IMR-90 (cell line): ENCODE results near the gene MRPS26. TPM values are rescaled to one million over a fixed set of nuclear protein-coding genes. Genes with fewer than 3 reads are reported as not detected.
"Not testable (repeated sequence)": the region's sequence is repeated elsewhere in the genome, so short reads cannot be mapped to it uniquely, and the experiment has no call there.

Source experiments
- ATAC-seq: fragments of 200-7000 bp; cut with Tn5 transposase; 2 replicates; pipeline ENCODE4 v1.9.1; 2020; ENCODE audit warnings: low read depth, mild to moderate bottlenecking, moderate library complexity
- BruUV-seq: library from RNA; stranded (reverse); fragments of 400-500 nt; replicated peaks from 2 replicates; lab custom pipeline; 2021; lab: Mats Ljungman, UMichigan
- CTCF ChIA-PET: fragments of 300-600 bp; formaldehyde crosslinking; extraction: SDS; loops from one replicate; lab custom pipeline; 2021; ENCODE audit warnings: antibody characterized with exemption; lab: Yijun Ruan, JAX
- POLR2A ChIA-PET: fragments of 300-600 bp; sonication (Branson Sonifier 250); formaldehyde crosslinking; loops from one replicate; lab custom pipeline; 2022; ENCODE audit warnings: antibody characterized with exemption; ENCODE audit not compliant: unreplicated experiment; lab: Charles Lee
- DNase-seq: peaks from one replicate; pipeline ENCODE4 v3.0.0; 2013
- H2AFZ ChIP-seq: replicated peaks from 2 replicates; pipeline ENCODE3; 2013; ENCODE audit warnings: low read length, mild to moderate bottlenecking; ENCODE audit not compliant: poor library complexity
- H2AK5ac ChIP-seq: 2 replicates; pipeline ENCODE4 v1.6.1; 2013; ENCODE audit warnings: low read depth, low read length, inconsistent platforms
- H2AK9ac ChIP-seq: replicated peaks from 2 replicates; pipeline ENCODE3; 2013; ENCODE audit warnings: mild to moderate bottlenecking, low read depth, low read length, moderate library complexity; ENCODE audit not compliant: poor library complexity
- H2BK120ac ChIP-seq: 2 replicates; pipeline ENCODE4 v1.6.1; 2013; ENCODE audit warnings: low read depth, low read length, inconsistent platforms
- H2BK15ac ChIP-seq: 3 replicates; pipeline ENCODE4 v1.6.1; 2013; ENCODE audit warnings: low read depth, low read length, inconsistent platforms
- H2BK20ac ChIP-seq: 2 replicates; pipeline ENCODE4 v1.6.1; 2013; ENCODE audit warnings: low read depth, mild to moderate bottlenecking, inconsistent platforms, low read length, moderate library complexity
- H2BK5ac ChIP-seq: 2 replicates; pipeline ENCODE4 v1.6.1; 2013; ENCODE audit warnings: mild to moderate bottlenecking, low read depth, low read length, inconsistent platforms; ENCODE audit not compliant: poor library complexity, severe bottlenecking
- H3K14ac ChIP-seq: replicated peaks from 2 replicates; pipeline ENCODE4 v1.6.1; 2013; ENCODE audit warnings: low read depth, low read length, inconsistent platforms
- H3K18ac ChIP-seq: 2 replicates; pipeline ENCODE4 v1.6.1; 2013; ENCODE audit warnings: low read depth, low read length, control low read depth
- H3K23ac ChIP-seq: 2 replicates; pipeline ENCODE4 v1.6.1; 2013; ENCODE audit warnings: low read depth, low read length, inconsistent platforms
- H3K27ac ChIP-seq: 2 replicates; pipeline ENCODE4 v1.5.1; 2013; ENCODE audit warnings: mild to moderate bottlenecking, control low read depth, low read length; ENCODE audit not compliant: insufficient read depth
- H3K27me3 ChIP-seq: 2 replicates; pipeline ENCODE4 v1.6.1; 2013; ENCODE audit warnings: low read length; ENCODE audit not compliant: control insufficient read depth, insufficient read depth
- H3K36me3 ChIP-seq: 2 replicates; pipeline ENCODE4 v1.6.1; 2013; ENCODE audit warnings: low read length, mixed read lengths; ENCODE audit not compliant: control insufficient read depth, insufficient read depth
- H3K4ac ChIP-seq: 2 replicates; pipeline ENCODE4 v1.6.1; 2013; ENCODE audit warnings: low read depth, low read length, inconsistent platforms
- H3K4me1 ChIP-seq: 2 replicates; pipeline ENCODE4 v1.6.1; 2013; ENCODE audit warnings: low read length, mixed read lengths; ENCODE audit not compliant: control insufficient read depth, insufficient read depth
- H3K4me2 ChIP-seq: 2 replicates; pipeline ENCODE4 v1.6.1; 2013; ENCODE audit warnings: low read depth, mild to moderate bottlenecking, control low read depth, low read length, moderate library complexity
- H3K4me3 ChIP-seq: 2 replicates; pipeline ENCODE4 v1.5.1; 2013; ENCODE audit warnings: low read depth, mild to moderate bottlenecking, control low read depth, low read length, moderate library complexity; ENCODE audit not compliant: insufficient read depth
- H3K56ac ChIP-seq: 2 replicates; pipeline ENCODE4 v1.6.1; 2013; ENCODE audit warnings: low read length, inconsistent platforms; ENCODE audit not compliant: insufficient read depth; ENCODE audit errors: extremely low read depth
- H3K79me1 ChIP-seq, 2 experiments: 2 replicates each; pipeline ENCODE4 v1.6.1; 2013; ENCODE audit warnings: low read length in 2 of 2, inconsistent platforms in 1 of 2, low read depth in 1 of 2
- H3K9ac ChIP-seq: 2 replicates; pipeline ENCODE4 v1.6.1; 2013; ENCODE audit warnings: low read depth, low read length, control low read depth
- H3K9me1 ChIP-seq: 2 replicates; pipeline ENCODE4 v1.6.1; 2013; ENCODE audit warnings: low read length, inconsistent platforms; ENCODE audit not compliant: insufficient read depth
- H3K9me3 ChIP-seq: 2 replicates; pipeline ENCODE4 v1.6.1; 2013; ENCODE audit warnings: low read length; ENCODE audit not compliant: control insufficient read depth, insufficient read depth
- H4K20me1 ChIP-seq: 2 replicates; pipeline ENCODE4 v1.6.1; 2013; ENCODE audit warnings: low read length, inconsistent platforms; ENCODE audit not compliant: insufficient read depth
- H4K5ac ChIP-seq: 2 replicates; pipeline ENCODE4 v1.6.1; 2013; ENCODE audit warnings: mild to moderate bottlenecking, low read depth, low read length, control low read depth
- H4K8ac ChIP-seq, 2 experiments: 2 replicates each; pipeline ENCODE4 v1.6.1; 2013; ENCODE audit warnings: low read depth in 2 of 2, low read length in 2 of 2, control low read depth in 1 of 2, inconsistent platforms in 1 of 2
- H4K91ac ChIP-seq: 2 replicates; pipeline ENCODE4 v1.6.1; 2013; ENCODE audit warnings: low read depth, low read length, inconsistent platforms; ENCODE audit not compliant: insufficient read depth
- WGBS, 2 experiments: methylation state at CpG; one replicate each; pipeline versions ENCODE4 v1.1.5 to v1.1.7; 2013; ENCODE audit warnings: missing lambda C conversion rate in 2 of 2; ENCODE audit not compliant: insufficient read length in 1 of 2; ENCODE audit errors: extremely low coverage in 2 of 2; 5-methylcytosine and 5-hydroxymethylcytosine counted together
- dilution Hi-C: fragments of 300-500 bp; cut with HindIII; formaldehyde crosslinking; loops from one replicate; pipeline ENCODE4 v1.14.3; 2018; ENCODE audit warnings: low sequenced_read_pairs; ENCODE audit not compliant: unreplicated experiment
- in situ Hi-C: fragments of 300-500 bp; cut with MboI; formaldehyde crosslinking; loops from 3 replicates; pipeline ENCODE4 v1.14.3; 2019; ENCODE audit warnings: low sequenced_read_pairs, inconsistent platforms, mixed read lengths
- intact Hi-C: fragments of 100-400 bp; cut with micrococcal nuclease; formaldehyde crosslinking; loops from 2 replicates; pipeline ENCODE4 v1.10.0; 2022
- polyA plus RNA-seq, 3 experiments: library from polyadenylated mRNA; depleted of rRNA; stranded (reverse); fragments of >200 nt; gene quantifications; 2 replicates each; pipeline ENCODE4 v1.2.3, GENCODE V29; 2012; ENCODE audit warnings: low replicate concordance in 1 of 3
- total RNA-seq: library from RNA; depleted of rRNA; stranded (reverse); fragments of >200 nt; gene quantifications from 2 replicates; pipeline ENCODE4 v1.2.3, GENCODE V29; 2012

The MRPS26 gene
- total and polyA plus RNA-seq, 2 of the 4 experiments (the other 2 are of a cell fraction), result 22.2 to 38.6 TPM

DNA sequence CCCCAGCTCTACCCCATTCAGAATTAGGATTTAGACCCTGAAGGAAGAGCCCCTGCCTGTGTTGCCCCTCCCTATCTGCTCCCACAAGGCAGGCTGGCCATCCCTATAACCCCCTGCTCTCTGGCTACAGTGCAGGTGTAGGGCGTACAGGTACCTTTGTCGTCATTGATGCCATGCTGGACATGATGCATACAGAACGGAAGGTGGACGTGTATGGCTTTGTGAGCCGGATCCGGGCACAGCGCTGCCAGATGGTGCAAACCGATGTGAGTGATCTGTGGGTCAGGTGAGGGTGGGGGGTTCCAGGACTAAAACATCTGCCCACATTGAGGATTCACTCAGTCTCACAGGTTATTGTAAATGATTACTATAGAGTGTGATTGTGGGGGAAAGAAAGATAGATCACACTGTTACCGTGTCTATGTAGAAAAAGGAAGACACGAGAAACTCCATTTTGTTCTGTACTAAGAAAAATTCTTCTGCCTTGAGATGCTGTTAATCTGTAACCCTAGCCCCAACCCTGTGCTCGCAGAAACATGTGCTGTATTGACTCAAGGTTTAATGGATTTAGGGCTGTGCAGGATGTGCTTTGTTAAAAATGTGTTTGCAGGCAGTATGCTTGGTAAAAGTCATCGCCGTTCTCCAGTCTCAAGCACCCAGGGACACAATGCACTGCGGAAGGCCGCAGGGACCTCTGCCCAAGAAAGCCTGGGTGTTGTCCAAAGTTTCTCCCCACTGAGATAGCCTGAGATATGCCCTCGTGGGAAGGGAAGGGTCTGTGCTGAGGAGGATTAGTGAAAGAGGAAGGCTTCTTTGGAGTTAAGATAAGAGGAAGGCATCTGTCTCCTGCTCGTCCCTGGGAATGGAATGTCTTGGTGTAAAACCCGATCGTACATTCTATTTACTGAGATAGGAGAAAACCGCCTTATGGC lies 23.0 kb upstream of the MRPS26 start:
- H3K18ac ChIP-seq, dilution Hi-C loops, BruUV-seq, in situ Hi-C loops, H2AFZ ChIP-seq, H3K79me1 ChIP-seq, H4K20me1 ChIP-seq, H3K4me1 ChIP-seq, DNase-seq, H3K4me2 ChIP-seq, H4K91ac ChIP-seq, H3K27ac ChIP-seq, H3K9me3 ChIP-seq, H3K14ac ChIP-seq, intact Hi-C loops, H2BK20ac ChIP-seq, H3K56ac ChIP-seq, H3K4ac ChIP-seq, H4K5ac ChIP-seq, H3K27me3 ChIP-seq, H3K4me3 ChIP-seq, H3K23ac ChIP-seq, ATAC-seq, POLR2A ChIA-PET, H3K9ac ChIP-seq, H2AK5ac ChIP-seq, H2AK9ac ChIP-seq, CTCF ChIA-PET, H2BK15ac ChIP-seq, H4K8ac ChIP-seq, H2BK120ac ChIP-seq, H2BK5ac ChIP-seq: not testable (repeated sequence)
- Histone ChIP-seq H3K9me1 (0 out of 2 replicates have a peak, but pooled peaks cover 10% of the 10 kb centered on the region), H3K36me3 (peaks cover 43% of the 10 kb centered on the region)
- 100% methylated on average over 4 of the region's 20 CpGs; no CpG with 5 or more reads in 1 of the 2 experiments for WGBS, 2 experiments
